Fibroblast of the conjunctiva (primary cell): ENCODE measurements around the gene CDHR3.
"Not testable (repeated sequence)": the region's sequence is repeated elsewhere in the genome, so short reads cannot be mapped to it uniquely, and the experiment has no call there.

Experiments used
- DNase-seq: peaks from one replicate; pipeline ENCODE4 v3.0.0-alpha.2; 2010; ENCODE audit warnings: low read depth

CDHR3 gene, protein sequence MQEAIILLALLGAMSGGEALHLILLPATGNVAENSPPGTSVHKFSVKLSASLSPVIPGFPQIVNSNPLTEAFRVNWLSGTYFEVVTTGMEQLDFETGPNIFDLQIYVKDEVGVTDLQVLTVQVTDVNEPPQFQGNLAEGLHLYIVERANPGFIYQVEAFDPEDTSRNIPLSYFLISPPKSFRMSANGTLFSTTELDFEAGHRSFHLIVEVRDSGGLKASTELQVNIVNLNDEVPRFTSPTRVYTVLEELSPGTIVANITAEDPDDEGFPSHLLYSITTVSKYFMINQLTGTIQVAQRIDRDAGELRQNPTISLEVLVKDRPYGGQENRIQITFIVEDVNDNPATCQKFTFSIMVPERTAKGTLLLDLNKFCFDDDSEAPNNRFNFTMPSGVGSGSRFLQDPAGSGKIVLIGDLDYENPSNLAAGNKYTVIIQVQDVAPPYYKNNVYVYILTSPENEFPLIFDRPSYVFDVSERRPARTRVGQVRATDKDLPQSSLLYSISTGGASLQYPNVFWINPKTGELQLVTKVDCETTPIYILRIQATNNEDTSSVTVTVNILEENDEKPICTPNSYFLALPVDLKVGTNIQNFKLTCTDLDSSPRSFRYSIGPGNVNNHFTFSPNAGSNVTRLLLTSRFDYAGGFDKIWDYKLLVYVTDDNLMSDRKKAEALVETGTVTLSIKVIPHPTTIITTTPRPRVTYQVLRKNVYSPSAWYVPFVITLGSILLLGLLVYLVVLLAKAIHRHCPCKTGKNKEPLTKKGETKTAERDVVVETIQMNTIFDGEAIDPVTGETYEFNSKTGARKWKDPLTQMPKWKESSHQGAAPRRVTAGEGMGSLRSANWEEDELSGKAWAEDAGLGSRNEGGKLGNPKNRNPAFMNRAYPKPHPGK

GRCh38 chr7:105963038-105963667, at the start of gene CDHR3:
Gene CDHR3, plus strand, starts transcription at chr7:105963264. Its CDS starts 55 bp downstream, at chr7:105963319.
- no peak for DNase-seq

DNA sequence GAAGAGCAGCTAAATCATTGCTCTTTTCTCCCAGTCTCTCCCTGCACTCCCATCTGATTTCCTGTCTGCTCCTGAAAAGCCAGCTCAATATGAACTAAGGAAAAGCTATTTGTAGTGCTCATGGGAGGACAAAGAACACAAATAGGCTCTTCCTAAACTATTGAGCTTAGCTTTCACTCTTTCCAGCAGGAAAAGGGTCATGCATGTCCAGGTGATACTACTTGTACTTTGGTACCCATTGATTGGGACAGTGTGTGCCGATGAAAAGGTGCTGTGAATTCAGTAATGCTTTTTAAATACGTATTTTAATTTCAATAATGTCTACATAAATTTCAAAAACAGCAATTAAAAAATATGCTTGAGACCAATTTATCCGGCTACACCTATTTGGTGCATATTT, 49.1 kb upstream of the CDHR3 start:
- no peak for DNase-seq

- DNase-seq: peak; percentile 12
These were observed 46.5 kb upstream of the CDHR3 start for GRCh38 chr7:105916603-105917002.

- no peak for DNase-seq
These were observed 45.4 kb upstream of the CDHR3 start for GRCh38 chr7:105917659-105918058.

GRCh38 chr7:105920766-105921165, 42.3 kb upstream of the CDHR3 start:
- DNase-seq: no peak

DNA sequence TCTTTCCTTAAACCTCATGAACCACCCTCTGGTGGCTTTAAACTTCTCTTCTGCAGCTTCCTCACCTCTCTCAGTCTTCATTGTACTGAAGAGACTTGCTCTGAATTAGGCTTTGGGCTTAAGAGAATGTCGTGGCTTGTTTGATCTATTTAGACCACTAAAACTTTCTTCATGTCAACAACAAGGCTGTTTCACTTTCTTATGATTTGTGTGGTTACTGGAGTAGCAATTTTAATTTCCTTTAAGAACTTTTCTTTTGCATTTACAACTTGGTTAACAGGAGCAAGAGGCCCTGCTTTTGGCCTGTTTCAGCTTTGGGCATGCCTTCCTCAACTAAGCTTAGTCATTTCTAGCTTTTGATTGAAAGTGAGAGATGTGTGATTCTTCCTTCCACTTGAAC, 38.1 kb upstream of the CDHR3 start:
- DNase-seq: no peak

- DNase-seq: no peak
These were observed 36.9 kb upstream of the CDHR3 start for GRCh38 chr7:105926131-105926530.

DNA sequence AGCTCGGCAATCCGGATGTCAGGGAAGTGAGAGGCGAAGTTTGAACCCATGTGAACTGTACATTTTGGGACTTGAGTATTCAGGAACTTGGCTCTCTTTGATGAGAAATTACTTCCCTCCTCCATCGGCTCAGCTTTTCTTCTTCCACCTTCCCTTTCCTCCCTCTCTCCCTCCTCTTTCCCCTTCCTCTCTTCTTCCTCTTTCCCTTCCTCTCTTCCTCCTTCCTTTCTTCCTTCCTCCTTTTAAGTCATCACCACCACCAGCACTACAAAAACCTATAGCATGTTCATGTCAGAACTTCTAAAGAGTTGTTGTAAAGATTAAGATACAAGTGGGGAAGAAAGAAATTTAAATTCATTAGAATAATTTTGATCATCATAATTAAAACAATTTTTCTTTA, 31.9 kb upstream of the CDHR3 start:
- DNase-seq: no peak

DNA sequence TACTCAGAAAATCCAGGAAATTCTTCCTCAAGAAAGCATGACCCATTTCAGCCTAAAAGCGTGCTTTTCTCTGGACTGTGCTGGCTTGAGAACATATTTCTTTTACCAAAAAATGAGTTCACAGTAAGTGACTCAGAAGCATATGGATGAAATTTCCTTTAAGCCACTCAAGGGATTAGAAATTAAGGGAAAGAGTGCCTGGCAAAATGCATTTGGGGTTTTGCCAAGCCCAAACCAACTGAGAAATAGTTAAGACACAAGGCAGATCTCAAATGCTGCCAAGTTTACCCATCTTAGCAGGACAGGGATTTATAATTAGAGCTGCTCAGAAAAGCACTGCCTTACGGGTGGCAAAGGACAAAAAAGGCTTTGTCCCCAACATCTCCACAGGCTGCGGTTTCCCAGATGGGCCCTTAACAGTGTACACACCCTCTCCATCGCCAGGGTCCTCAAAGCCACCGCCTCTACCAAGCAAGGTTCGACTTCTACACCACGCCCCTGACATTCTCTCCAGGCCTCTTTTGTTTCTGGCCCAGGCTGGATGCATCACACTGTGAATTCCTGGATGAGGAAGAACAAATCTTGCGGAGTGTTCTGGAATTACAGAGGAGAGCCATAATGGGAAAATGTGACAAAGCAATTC, 30.1 kb upstream of the CDHR3 start:
- peak; percentile 86 for DNase-seq

DNA sequence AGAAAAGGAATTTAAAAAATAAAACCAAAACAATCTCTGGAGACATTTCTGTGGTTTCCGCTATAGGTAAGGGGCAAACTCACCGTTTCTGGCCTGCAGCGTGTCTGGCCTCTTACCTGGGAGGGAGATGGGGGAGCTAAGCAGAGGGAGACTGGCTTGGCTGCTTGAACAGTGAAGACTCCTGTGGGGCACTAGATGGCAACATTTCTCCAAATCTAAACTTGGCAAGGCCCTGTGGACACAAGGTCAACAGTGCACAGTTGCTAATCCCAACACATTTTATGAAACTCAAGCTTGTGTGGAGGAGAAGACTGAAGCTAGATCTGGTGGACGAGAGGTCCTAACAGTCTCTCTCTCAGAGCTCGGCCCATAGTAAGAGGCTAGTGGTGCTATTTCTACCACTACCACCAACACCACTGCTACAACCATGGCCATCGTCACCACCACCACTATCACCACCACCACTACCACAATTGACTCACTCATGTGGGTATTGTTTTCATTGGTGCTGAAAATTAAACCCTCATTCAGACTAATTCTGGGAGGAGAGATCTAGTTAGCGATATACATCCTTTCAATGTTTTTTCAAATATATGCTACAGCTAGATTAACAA, 28.4 kb upstream of the CDHR3 start:
- DNase-seq: peak; percentile 67

DNA sequence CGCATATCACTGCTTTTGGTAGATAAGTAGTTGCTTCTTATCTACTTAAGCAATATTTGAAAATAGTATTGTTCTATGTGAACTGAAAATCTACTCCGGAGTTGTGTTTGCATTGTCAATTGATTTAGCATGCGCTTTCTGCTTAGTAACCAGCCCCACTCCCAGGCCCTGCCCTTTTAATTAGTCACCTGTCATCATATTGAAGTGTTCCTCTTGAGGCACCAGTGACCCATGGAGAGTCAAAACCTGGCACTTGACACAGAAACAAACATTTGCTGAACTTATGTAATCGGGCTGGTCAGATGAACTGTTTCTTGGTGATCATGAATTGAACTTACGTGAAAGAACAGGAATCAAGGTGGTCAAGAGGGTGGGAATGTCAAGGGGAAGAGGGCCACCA, 27.8 kb upstream of the CDHR3 start:
- no peak for DNase-seq

GRCh38 chr7:105937411-105937810, 25.7 kb upstream of the CDHR3 start:
- DNase-seq: no peak

- DNase-seq: no peak
These were observed 23.0 kb upstream of the CDHR3 start for GRCh38 chr7:105940109-105940508.

GRCh38 chr7:105941596-105941995, 21.5 kb upstream of the CDHR3 start:
- DNase-seq: no peak

- DNase-seq: no peak
These were observed 19.6 kb upstream of the CDHR3 start for GRCh38 chr7:105943486-105943885.

DNA sequence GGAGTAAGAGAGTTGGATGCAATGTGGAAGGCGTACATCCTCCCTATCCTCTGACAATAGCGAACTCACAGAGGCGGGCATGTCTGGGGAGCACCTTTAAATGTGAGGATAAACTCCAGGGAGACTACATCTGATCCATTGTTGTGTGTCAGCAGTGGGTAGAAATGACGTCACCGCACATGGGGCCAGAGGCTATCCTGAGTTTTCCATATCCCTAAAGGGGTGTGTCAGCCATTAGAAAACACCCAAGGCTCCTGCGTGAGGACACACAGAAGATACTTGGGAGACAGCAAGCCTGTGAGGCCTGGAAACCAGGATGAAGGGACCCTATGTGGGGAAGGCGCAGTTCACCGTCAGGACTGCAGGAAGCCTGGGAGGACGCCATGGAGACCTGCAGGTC, 17.2 kb upstream of the CDHR3 start:
- DNase-seq: no peak

DNA sequence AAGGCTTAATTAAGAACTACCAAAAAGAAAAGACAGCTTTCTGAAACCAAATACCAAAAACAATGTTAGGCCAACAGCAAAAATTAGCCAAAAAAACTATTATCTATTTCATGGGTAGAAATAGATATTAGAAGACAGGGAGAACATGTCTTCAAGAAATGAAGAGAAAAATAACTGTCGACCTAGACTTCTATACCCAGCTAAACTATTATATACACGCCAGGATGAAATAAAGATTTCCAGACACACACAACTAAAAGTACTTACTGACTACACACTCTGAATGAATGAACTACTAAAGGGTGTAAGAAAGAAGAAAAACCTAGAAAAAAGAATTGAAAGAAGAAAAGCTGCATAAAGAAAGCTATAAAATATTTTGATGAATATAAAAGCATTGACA, 11.5 kb upstream of the CDHR3 start:
- no peak for DNase-seq

- no peak for DNase-seq
These were observed 10.0 kb upstream of the CDHR3 start for GRCh38 chr7:105952917-105953595.

DNA sequence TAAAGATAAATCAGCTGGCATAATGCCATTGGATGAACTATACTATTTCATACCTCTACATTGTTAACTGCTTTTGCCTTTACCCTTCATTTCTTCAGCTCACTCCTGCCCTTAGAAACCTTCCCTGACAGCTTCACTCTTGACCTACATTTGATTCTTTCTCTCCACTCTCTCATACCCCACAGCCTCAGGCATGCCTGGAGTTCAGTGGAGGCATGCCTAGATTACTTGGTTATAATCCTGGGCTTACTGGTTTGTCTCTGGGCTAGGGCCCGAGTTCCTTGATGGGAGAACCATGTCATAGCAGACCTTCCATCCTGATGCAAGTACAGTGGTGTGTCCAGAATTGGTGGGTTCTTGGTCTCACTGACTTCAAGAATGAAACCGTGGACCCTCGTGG, 8.4 kb upstream of the CDHR3 start:
- no peak for DNase-seq

DNA sequence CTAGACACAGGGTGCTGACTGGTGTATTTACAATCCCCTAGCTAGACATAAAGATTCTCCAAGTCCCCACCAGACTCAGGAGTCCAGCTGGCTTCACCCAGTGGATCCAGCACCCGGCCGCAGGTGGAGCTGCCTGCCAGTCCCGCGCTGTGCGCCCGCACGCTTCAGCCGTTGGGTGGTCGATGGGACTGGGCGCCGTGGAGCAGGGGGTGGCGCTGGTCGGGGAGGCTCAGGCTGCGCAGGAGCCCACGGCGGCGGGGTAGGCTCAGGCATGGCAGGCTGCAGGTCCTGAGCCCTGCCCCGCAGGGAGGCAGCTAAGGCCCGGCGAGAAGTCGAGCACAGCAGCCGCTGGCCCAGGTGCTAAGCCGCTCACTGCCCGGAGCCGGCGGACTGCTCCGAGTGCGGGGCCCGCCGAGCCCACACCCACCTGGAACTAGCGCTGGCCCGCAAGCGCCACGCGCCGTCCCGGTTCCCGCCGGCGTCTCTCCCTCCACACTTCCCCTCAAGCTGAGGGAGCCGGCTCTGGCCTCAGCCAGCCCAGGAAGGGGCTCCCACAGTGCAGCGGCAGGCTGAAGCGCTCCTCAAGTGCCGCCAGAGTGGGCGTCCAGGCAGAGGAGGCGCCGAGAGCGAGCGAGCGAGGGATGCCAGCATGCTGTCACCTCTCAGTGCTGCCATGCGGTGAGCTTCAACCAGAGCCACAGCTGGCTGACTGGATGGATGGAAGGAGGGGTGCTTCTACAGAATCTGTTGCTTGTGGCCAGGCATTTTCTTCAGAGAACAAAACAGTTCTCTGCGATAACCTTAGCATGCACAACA, 7.2 kb upstream of the CDHR3 start:
- DNase-seq: not testable (repeated sequence)
